GM12872 (cell line): ENCODE measurements around the gene OCRL.

Experiments
- CTCF ChIP-seq: IDR thresholded peaks from 3 replicates; pipeline ENCODE4 v1.5.1; 2011; ENCODE audit warnings: low read depth, mild to moderate bottlenecking, low read length, moderate library complexity; ENCODE audit not compliant: insufficient read depth

Gene OCRL

DNA sequence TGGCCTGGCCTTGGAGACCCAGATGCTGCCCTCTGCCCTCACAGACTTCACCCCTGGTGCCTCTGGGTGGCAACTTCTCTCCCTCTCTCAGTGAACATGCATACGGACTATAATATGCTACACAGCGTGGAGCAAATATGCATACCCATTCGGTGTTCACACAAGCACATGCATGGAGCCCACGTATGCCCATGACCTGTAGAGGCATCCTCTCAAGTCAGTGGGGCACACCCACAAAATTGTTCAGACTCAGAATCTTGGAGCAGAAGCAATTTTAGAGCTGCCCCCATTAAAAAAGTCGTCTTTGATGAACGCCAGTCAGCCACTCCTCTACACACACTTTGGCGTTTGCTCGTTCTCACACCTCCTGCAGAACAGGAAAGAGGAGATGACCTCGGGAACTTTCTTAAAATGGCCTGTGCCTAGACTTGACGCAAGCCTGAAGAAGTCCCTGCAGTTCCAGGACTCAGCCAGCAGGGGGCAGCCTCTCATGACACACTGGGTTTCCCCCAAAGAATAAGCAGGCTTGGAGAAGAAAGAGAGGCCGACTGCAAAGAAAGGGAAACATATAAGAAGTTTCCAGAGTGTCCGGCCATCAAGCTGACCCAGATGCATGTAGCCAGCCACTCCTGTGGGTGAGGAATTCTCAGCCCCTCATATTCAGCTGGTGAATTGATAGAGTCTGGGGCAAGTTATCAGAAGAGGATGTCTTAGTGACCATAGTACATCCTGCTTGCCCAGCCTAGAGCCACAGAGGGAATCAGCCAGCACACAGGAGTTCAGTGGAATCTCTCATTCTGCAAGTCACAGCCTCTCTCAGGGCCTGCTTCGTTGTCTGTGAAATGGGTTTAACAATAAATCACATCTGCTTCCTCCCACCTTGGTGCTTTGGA is 97.4 kb downstream of the OCRL start:
- TF ChIP-seq CTCF = peak; percentile 85

- TF ChIP-seq CTCF = no peak
Measured at GRCh38 chrX:129638917-129639316, 98.9 kb downstream of the OCRL start.

DNA sequence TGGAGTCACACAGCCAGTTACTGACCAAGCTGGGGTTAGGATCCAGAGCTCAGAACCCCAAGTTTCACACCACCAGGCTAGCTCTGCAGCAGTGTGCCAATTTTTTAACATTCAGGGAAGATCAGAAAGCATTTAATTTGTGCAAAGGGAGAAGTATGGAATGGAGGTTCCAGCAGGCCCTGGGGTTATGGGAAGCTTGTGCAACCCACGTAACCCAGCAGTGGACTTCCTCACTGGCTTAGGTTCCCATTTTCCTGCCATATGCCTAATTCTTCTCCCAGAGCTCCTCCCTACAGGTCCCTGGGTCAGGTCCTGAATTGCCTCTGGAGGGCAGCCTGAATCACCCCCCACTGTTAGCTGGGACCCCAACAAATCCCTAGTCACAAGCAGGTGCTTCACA is 100.7 kb downstream of the OCRL start:
- no peak for TF ChIP-seq CTCF

DNA sequence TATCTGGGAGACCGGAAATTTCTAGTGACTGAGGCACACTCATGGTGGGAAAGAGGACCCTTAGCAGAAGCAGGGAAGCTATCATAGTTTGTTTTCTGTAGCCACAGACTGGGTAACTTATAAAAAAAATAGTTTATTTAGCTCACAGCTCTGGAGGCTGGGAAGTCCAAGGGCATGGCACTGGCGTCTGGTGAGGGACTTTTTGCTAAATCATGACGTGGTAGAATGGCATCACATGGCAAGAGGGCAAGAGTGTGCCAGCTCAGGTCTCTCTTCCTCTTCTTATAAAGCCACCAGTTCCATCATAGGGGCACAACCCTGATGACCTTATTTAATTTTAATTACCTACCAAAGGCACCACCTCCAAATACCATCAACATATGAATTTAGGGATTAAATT is 101.4 kb downstream of the OCRL start:
- TF ChIP-seq CTCF = no peak

DNA sequence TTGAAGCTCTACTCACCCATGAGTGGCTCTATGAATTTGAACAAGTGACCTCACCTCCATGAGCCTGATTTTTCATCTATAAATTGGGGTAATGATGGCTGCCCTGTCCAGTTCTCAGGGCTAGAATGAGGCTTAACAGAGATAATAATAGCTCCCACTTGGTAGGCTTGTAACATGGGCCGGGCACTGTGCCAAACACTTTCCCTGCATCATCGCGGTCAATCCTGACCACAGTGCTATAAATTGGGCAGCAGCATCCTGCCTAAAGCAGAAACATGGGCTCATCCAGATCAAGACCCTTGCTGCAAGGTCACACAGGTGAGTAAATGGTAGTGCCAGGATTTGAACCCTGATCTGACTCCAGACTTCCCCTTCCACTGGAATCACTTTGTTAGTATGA is 101.9 kb downstream of the OCRL start:
- TF ChIP-seq CTCF = no peak
